Gastrocnemius medialis (tissue), 4 donors: ENCODE data around the gene TPSB2. TPM values are rescaled to one million over a fixed set of nuclear protein-coding genes. Genes with fewer than 3 reads are reported as not detected.

Experiments used
- ATAC-seq, 2 donors: fragments of 150-250 bp; one replicate each; pipeline ENCODE4 v1.9.1; 2016
- DNase-seq, 2 donors: peaks; one replicate each; pipeline ENCODE4 v3.0.0-alpha.2; 2019
- H3K27ac ChIP-seq, 4 donors: fragments of 200-600 bp; sonication (generic); 1 replicate in 1 of 4; 2 replicates in 3 of 4; pipeline ENCODE4 v1.5.1; 2016 to 2018; ENCODE audit warnings: mild to moderate bottlenecking in 2 of 4, moderate library complexity in 1 of 4
- H3K27me3 ChIP-seq, 3 donors: fragments of 200-600 bp; sonication (generic) in 2 of 3; 1 replicate in 1 of 3; 2 replicates in 2 of 3; pipeline versions ENCODE4 v1.5.1 to v1.6.0; 2016 to 2019; ENCODE audit warnings: mild to moderate bottlenecking in 1 of 3, moderate library complexity in 1 of 3
- H3K36me3 ChIP-seq, 2 donors: fragments of 200-600 bp; sonication (generic) in 1 of 2; one replicate each; pipeline ENCODE4 v1.5.1; 2017 to 2018
- H3K4me1 ChIP-seq, 2 donors: fragments of 200-600 bp; sonication (generic) in 1 of 2; one replicate each; pipeline ENCODE4 v1.5.1; 2016 to 2017; ENCODE audit warnings: mild to moderate bottlenecking in 2 of 2
- H3K4me3 ChIP-seq, 4 donors: fragments of 200-600 bp; sonication (generic) in 3 of 4; 1 replicate in 1 of 4; 2 replicates in 3 of 4; pipeline ENCODE4 v1.5.1; 2016 to 2019; ENCODE audit warnings: mild to moderate bottlenecking in 2 of 4
- H3K9me3 ChIP-seq, 3 donors: fragments of 200-600 bp; sonication (generic) in 2 of 3; 1 replicate in 1 of 3; 2 replicates in 2 of 3; pipeline ENCODE4 v1.5.1; 2016 to 2019
- CTCF ChIP-seq, 5 experiments: fragments of 450-650 bp in 3 of 5; fragments of 200-600 bp in 2 of 5; sonication (generic) in 2 of 5; IDR thresholded peaks in 4 of 5; conservative IDR thresholded peaks in 1 of 5; 1 replicate in 4 of 5; 2 replicates in 1 of 5; pipeline ENCODE4 v1.5.1; 2016 to 2019; ENCODE audit warnings: antibody characterized with exemption in 5 of 5, mild to moderate bottlenecking in 3 of 5, moderate library complexity in 3 of 5
- POLR2A ChIP-seq, 2 donors: fragments of 450-650 bp; IDR thresholded peaks; one replicate each; pipeline ENCODE4 v1.6.1; 2017; ENCODE audit warnings: antibody characterized with exemption in 2 of 2, mild to moderate bottlenecking in 2 of 2, moderate library complexity in 2 of 2
- in situ Hi-C, 4 donors: fragments of 200-750 bp; cut with MboI; loops; one replicate each; pipeline versions ENCODE4 v1.15.0 to v1.8.0; 2017; ENCODE audit warnings: low sequenced_read_pairs in 4 of 4
- intact Hi-C: fragments of 100-400 bp; cut with DNase I; formaldehyde crosslinking; loops from one replicate; pipeline ENCODE4 v1.15.1; 2023; ENCODE audit warnings: low total_unique reads
- total RNA-seq, 4 donors: library from RNA; depleted of rRNA; stranded (reverse); fragments of >200 nt; gene quantifications; one replicate each; pipeline versions ENCODE4 v1.1.0 to v1.2.3, GENCODE V29; 2016

TPSB2 gene
- total RNA-seq, 4 donors from 2014 or later, result 3.7 to 14.3 (median 9.5) TPM

GRCh38 chr16:1180549-1181403 is 49.2 kb downstream of the TPSB2 start:
- H3K27ac ChIP-seq, result peak overlapping the region; percentile 41 to 63 (median 55)
- no peak for TF ChIP-seq CTCF (IDR thresholded peaks at IDR 0.05 in 4 of 5, conservative IDR thresholded peaks at IDR 0.05 in 1 of 5)
- no peak for TF ChIP-seq POLR2A (IDR thresholded peaks at IDR 0.05)
- H3K36me3 ChIP-seq, result no peaks in the 10 kb centered on the region
- intact Hi-C loops (no loop called here), in situ Hi-C loops (no loop called here)
- ATAC-seq (peak; percentile 24 to 29), DNase-seq (peak in 1 of 2 donors; percentile 23)
- peaks cover 0 to 7% of the 10 kb centered on the region in 2 donors for H3K4me1 ChIP-seq
- no peak overlapping the region for H3K4me3 ChIP-seq
- H3K27me3 ChIP-seq, result peaks cover 26 to 66% (median 55%) of the 10 kb centered on the region in 3 donors
- H3K9me3 ChIP-seq, result no peaks in the 10 kb centered on the region

Other genes with a start within 250 kb of the TPSB2 start
- under 1 TPM; 0.10 to 0.91 (median 0.33) TPM for gene SOX8, start 248.4 kb downstream of the TPSB2 start, total RNA-seq
- 1 to 10 TPM in 1 of 4 donors, under 1 TPM in 2, not detected in 1; 0.24 to 1.3 (median 0.33) TPM for gene SSTR5, start 157.4 kb downstream of the TPSB2 start, total RNA-seq
- gene C1QTNF8, start 133.9 kb downstream of the TPSB2 start, total RNA-seq, result not detected
- gene CACNA1H, start 77.1 kb downstream of the TPSB2 start, total RNA-seq, result 10 to 100 TPM in 1 of 4 donors, 1 to 10 TPM in 3; 3.7 to 12.8 (median 4.5) TPM
- gene TPSG1, start 4.9 kb downstream of the TPSB2 start, total RNA-seq, result under 1 TPM in 1 of 4 donors, not detected in 3; 0.29 TPM
- gene TPSAB1, start 10.5 kb upstream of the TPSB2 start, total RNA-seq, result 10 to 100 TPM in 1 of 4 donors, 1 to 10 TPM in 3; 3.3 to 14.9 (median 7.8) TPM
- gene TPSD1, start 25.9 kb upstream of the TPSB2 start, total RNA-seq, result 1 to 10 TPM in 1 of 4 donors, not detected in 3; 2.5 TPM
- 10 to 100 TPM; 28.9 to 80.4 (median 41.7) TPM for gene UBE2I, start 79.5 kb upstream of the TPSB2 start, total RNA-seq
- 1 to 10 TPM in 3 of 4 donors, under 1 TPM in 1; 0.05 to 4.4 (median 2.5) TPM for gene BAIAP3, start 103.5 kb upstream of the TPSB2 start, total RNA-seq
- 100 to 1,000 TPM in 1 of 4 donors, 10 to 100 TPM in 3; 63.3 to 103 (median 72.4) TPM for gene TSR3, start 121.7 kb upstream of the TPSB2 start, total RNA-seq
- gene GNPTG, start 121.7 kb upstream of the TPSB2 start, total RNA-seq, result 10 to 100 TPM; 20.6 to 37.5 (median 30.2) TPM
- gene UNKL, start 184.5 kb upstream of the TPSB2 start, total RNA-seq, result 10 to 100 TPM; 31.8 to 38.8 (median 35.8) TPM
- 10 to 100 TPM; 11.3 to 33.0 (median 20.9) TPM for gene UQCC4, start 190.6 kb upstream of the TPSB2 start, total RNA-seq
- gene PERCC1, start 200.9 kb upstream of the TPSB2 start, total RNA-seq, result not detected
- under 1 TPM in 1 of 4 donors, not detected in 3; 0.40 TPM for gene CCDC154, start 214.4 kb upstream of the TPSB2 start, total RNA-seq
- gene CLCN7, start 244.8 kb upstream of the TPSB2 start, total RNA-seq, result 10 to 100 TPM; 24.8 to 45.8 (median 38.4) TPM